Rectal smooth muscle tissue (tissue), 1 donor: Measurements from ENCODE around the gene DCST1.

Experiments
- H3K27ac ChIP-seq: one replicate; pipeline ENCODE4 v1.7.0; 2013; ENCODE audit warnings: low read depth, low read length, inconsistent platforms
- H3K27me3 ChIP-seq: one replicate; pipeline ENCODE4 v1.7.0; 2013; ENCODE audit warnings: low read length; ENCODE audit not compliant: control insufficient read depth, insufficient read depth
- H3K36me3 ChIP-seq: one replicate; pipeline ENCODE4 v1.7.0; 2013; ENCODE audit warnings: low read length; ENCODE audit not compliant: control insufficient read depth, insufficient read depth
- H3K4me1 ChIP-seq: one replicate; pipeline ENCODE4 v1.7.0; 2013; ENCODE audit warnings: low read length; ENCODE audit not compliant: control insufficient read depth, insufficient read depth
- H3K4me3 ChIP-seq: one replicate; pipeline ENCODE4 v1.7.0; 2013; ENCODE audit warnings: low read length
- H3K9ac ChIP-seq: one replicate; pipeline ENCODE4 v1.7.0; 2013; ENCODE audit warnings: low read length

Gene DCST1

DNA sequence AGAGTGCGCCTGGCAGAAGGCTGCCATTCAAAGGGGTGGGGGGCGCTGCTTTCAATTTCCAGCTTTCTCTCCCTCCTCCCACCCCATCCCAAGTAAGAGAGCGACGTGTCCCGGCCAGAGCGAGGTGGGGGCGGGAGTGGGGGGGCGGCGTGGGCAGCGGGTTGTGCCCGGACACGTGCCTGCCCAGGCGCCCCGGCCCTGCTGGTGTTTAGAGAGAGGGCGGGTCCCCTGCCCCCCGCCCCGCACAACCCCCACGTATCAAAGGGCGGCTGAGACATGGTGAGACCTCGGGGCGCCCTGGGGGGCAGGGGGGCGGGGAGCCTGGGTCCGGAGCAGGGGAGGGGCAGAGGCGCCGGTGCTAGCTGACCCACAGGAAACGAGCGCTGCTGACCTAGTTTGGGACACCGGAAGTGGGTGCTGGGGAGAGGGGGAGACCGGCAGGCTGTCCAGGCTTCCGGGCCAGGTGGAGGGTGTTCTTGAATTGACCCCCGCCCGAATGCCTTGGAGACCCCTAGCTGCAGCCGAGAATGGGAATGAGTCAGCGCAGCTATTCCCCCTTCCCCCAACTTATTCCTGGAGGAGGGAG lies 29.8 kb upstream of the DCST1 start:
- peaks cover 35% of the 10 kb centered on the region for H3K4me1 ChIP-seq
- H3K27ac ChIP-seq = peak overlapping the region; percentile 93
- H3K4me3 ChIP-seq = peak overlapping the region; percentile 89
- H3K27me3 ChIP-seq = no peaks in the 10 kb centered on the region
- peak overlapping the region; percentile 96 for H3K9ac ChIP-seq
- H3K36me3 ChIP-seq = peaks cover 4% of the 10 kb centered on the region

DNA sequence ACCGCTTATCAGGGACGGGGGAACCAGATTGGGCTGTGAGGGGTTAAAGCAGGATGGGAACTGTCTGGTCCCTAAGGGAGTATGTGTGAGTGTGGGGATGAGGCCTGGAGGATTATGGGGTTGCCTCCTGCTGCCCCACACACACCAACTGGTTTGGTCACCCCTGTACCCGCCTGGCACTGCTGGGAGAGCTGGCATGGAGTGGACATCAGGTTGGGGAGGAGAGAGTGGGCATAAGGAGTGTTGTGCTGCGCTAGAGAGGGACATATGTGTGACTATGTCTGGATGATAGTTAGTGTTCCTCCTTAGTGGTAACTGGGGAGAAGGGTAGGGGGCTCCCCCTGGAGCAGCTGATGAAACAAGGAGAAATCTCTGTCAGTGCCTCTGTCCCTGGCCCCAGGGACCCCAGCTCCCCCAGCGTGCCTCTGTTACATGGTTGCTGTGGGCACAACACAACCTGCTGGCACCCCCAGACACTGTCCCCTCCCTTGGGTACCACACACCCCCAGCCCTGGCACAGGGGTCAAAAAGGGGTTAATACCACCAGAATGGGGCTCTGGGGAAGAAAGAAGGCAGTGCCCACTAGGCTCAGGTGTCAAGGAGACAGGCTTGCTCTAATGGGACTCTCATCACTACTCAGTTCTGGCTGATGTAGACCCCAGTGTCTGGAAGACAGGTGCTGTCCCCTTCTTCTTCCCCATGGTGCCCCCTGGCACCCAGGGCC lies 29.1 kb upstream of the DCST1 start:
- Histone ChIP-seq H3K4me3 (peak overlapping the region; percentile 89), H3K27ac (peak overlapping the region; percentile 93), H3K4me1 (peaks cover 32% of the 10 kb centered on the region), H3K36me3 (peaks cover 4% of the 10 kb centered on the region), H3K27me3 (no peaks in the 10 kb centered on the region), H3K9ac (peak overlapping the region; percentile 78)

DNA sequence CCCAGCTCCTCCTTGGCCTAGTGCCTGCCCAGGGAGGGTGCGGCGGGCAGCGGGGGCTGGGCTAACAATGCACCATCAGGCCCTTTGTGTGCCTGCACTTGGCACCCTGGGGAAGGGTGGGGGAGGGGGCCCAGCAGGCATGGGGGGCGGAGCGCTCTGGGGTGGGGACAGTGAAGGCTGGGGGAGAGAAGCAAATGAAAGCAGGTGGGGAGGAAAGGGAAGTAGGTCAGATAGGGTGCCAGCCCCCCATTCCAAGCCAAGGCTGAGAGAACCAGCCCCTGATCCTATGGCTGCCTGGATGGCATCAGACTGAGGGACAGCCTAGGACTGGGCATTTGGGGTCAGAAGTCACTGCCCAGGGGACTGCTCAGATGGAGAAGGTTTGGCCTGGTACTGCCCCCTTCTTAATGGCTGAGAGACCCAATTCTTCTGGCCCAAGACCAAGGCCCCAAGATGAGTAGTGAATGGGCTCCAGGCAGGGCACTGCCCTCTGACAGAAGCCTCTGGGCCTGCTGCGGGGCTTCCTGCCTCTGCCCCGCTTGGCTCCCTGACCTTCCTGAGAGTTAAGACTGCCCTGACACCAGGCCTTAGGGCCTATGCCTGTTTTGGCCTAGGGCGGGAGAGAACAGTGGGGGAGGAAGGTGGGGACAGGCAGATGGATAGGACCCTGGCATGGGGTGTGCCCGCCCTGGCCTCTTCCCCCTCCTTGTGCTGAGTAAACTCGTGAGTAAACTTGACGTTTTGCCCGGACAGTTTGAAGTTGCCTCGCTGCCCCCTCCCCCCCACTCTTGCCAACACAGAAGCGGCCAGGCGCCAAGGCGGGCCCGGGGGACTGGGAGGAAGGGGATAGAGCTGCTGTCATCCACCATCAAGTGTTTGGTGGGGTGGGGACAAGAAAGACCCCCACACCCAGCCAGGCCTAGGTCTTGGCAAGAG lies 28.3 kb upstream of the DCST1 start:
- Histone ChIP-seq H3K4me1 (peaks cover 28% of the 10 kb centered on the region), H3K27me3 (no peaks in the 10 kb centered on the region), H3K4me3 (peak overlapping the region; percentile 89), H3K27ac (peak overlapping the region; percentile 93), H3K9ac (peak overlapping the region; percentile 42), H3K36me3 (peaks cover 6% of the 10 kb centered on the region)

DNA sequence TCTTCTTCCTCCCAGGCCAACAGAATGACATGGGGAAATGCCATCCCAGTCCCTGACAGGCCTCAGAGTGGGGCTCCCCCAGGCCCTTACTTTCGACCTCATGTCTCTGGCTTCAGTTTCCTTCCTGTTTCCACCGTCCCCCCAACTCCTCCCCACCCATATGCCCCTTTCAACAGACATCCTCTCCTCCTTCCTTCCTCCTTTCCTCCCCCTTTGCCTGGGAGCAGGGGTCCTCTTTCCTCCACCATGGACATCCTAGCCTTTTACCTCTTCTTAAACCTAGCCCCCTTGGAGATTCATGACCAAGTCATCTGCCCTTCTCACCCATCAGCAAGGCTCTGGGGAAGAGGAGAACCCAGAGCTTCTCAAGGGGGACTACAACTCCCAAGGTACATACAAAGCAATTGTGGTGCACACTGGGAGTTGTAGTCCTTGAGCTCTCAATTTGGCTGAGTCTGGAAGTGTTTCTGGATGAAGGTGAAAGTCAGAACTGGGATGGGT lies 27.0 kb upstream of the DCST1 start:
- H3K27me3 ChIP-seq = no peaks in the 10 kb centered on the region
- peaks cover 6% of the 10 kb centered on the region for H3K36me3 ChIP-seq
- peaks cover 28% of the 10 kb centered on the region for H3K4me1 ChIP-seq
- no peak overlapping the region for H3K9ac ChIP-seq
- peak overlapping the region; percentile 1 for H3K4me3 ChIP-seq
- peak overlapping the region; percentile 93 for H3K27ac ChIP-seq

DNA sequence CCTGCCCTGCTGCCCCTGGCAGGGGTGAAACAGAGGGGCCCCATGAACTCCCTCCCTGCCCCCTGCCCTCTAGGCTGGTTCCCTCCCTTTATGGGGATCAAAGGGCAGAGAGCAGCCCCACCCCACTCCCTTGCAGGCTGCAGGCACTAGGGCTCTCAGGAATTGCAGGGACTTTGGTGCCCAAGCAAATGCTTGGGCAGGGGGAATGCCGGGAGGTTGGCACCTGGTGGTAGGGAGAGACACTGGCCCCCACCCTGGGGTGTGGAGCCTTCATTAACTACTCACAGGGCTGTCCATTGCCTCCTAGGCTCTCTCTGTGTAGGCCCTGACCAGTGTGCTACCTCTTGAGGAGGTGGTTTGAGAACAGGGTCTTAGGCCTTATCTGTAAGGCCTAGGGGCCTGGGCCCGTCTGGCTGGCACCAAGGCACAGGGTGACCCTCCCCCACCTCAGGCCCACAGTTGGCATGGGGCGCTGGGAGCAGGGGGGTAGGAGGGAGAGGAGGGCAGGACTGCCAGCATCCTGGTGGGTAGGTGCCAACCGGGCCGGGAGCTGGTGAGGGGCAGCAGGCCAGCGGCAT lies 26.3 kb upstream of the DCST1 start:
- no peaks in the 10 kb centered on the region for H3K27me3 ChIP-seq
- H3K27ac ChIP-seq = peak overlapping the region; percentile 93
- H3K9ac ChIP-seq = peak overlapping the region; percentile 16
- H3K36me3 ChIP-seq = peaks cover 6% of the 10 kb centered on the region
- H3K4me1 ChIP-seq = peaks cover 33% of the 10 kb centered on the region
- peak overlapping the region; percentile 47 for H3K4me3 ChIP-seq

DNA sequence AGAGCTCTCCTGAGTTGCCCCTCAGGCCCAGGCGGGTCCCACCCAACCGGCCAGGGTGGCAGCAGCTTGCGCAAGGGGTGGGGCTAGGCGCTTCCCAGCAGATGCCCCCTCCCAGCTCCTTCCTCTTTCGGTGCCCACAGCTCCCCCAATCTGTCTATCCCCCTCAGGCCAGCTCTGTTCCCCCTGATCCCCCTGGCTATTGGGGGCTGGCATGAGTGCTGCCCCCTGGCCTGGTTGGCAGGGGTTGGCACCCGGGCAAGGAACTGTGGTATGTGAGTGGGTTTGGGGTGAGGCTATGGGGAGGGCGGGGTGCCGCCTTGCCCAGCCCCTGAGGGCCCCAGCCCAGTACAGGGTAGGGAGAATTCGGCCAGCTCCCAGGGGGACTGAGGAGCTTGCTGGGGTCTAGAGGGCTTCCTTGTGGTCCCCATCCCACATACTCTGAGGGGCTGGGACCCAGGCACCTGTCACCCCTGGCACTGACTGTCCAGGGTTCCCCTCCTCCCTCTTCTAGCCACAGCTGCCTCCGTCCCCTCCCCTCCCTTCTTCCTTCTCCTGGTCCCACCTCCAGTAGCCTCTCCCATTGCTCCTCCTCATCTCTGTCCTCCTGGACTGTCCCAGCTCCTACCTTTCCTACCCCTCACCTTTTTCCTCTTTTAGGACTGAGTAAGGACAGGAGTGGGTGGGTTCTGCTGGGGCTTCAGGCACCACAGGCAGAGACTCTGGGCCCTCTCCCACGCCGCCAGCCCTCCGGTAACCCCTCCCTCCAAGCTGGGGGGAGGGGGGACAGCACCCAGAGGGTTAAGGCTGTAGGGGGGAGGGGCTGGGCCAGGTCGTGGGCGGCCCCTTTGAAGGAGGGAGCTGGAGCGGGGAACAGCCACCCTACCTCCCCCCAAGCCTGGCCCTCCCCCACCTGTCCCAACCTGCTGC lies 25.3 kb upstream of the DCST1 start:
- H3K4me1 ChIP-seq = peaks cover 35% of the 10 kb centered on the region
- peak overlapping the region; percentile 5 for H3K9ac ChIP-seq
- H3K27me3 ChIP-seq = no peaks in the 10 kb centered on the region
- H3K27ac ChIP-seq = peak overlapping the region; percentile 67
- H3K4me3 ChIP-seq = peak overlapping the region; percentile 47
- peaks cover 6% of the 10 kb centered on the region for H3K36me3 ChIP-seq

DNA sequence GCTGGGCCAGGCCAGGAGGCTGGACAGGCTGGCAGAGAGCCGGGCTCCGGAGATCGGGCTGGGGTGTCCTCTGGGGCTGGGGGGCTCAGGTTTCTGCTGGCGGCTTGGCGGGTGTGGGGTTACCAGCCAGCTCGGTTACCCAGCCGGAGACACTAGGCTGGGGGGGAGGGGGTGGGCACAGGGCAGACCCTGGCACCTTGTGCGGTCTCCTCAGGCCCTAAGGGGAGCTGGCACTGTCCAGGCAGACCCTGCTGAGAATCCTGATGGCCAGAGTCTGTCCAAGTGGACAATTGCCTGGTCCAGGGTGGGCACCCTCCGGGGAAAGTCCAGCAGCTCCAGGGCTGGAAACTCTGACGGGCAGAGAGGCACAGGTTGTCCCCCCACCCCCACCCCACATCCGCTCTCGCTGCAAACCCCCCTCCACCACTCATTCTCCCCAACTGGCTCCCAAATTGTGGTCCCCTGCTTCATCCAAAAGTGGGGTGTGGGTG lies 24.4 kb upstream of the DCST1 start:
- peaks cover 33% of the 10 kb centered on the region for H3K4me1 ChIP-seq
- no peak overlapping the region for H3K9ac ChIP-seq
- peak overlapping the region; percentile 47 for H3K4me3 ChIP-seq
- no peak overlapping the region for H3K27ac ChIP-seq
- no peaks in the 10 kb centered on the region for H3K27me3 ChIP-seq
- H3K36me3 ChIP-seq = peaks cover 6% of the 10 kb centered on the region

DNA sequence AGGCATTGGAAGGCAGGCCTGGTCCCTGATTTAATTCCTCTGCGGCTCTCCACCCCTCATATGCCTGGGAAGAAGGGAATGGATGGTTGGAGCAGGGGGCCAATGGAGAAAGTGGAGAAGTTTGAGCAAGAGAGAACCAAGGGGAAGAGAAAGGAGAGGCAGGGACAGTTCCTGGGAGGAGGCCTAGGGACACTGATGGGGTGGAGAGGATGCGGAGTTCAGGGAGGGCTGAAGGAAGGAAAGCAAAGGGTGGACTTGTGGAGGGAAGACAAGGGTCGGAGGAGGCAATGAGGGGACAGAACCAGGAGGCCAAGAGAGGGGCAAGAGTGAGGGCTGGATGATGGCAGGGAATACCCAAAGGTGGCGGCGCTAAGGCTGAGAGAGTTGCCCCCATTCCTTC lies 23.9 kb upstream of the DCST1 start:
- Histone ChIP-seq H3K4me3 (peak overlapping the region; percentile 47), H3K9ac (no peak overlapping the region), H3K4me1 (peaks cover 28% of the 10 kb centered on the region), H3K36me3 (peaks cover 6% of the 10 kb centered on the region), H3K27ac (no peak overlapping the region), H3K27me3 (no peaks in the 10 kb centered on the region)

DNA sequence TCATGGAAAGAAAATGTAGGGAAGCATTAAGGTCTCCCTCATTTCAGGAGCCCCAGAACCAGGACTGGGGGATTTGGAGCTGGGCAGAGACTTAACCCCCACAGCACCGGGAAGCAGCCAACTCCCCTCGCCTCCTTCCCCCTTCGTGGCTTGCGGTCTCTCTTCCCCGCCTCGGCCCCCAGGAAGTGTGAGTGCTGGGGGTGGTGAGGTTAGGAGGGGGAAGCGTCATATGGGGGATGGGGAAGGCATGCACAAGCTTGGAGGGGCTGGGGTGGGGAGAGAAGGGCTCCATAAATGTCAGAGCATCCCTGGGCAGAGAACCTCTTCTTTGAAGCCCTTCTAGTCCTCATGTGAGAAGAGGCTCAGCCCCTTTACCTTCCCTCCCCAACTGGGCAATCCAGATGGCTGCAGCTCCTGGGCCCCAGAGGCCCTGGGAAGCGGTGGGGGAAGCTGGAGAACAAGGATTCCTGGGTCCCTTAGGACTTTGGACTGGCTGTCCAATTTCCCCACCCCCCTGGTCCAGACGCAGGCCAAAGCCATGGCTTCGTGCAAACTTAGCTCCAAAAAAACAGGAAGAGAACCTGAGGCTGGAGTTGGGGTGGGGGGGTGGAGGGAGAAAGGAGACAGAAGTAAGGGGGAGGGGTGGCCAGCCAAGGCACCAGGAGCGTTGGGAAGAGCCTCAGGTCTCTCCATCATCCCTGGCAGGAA lies 23.3 kb upstream of the DCST1 start:
- H3K27me3 ChIP-seq = no peaks in the 10 kb centered on the region
- H3K4me1 ChIP-seq = peaks cover 25% of the 10 kb centered on the region
- H3K36me3 ChIP-seq = peaks cover 6% of the 10 kb centered on the region
- H3K4me3 ChIP-seq = peak overlapping the region; percentile 47
- no peak overlapping the region for H3K27ac ChIP-seq
- no peak overlapping the region for H3K9ac ChIP-seq

DNA sequence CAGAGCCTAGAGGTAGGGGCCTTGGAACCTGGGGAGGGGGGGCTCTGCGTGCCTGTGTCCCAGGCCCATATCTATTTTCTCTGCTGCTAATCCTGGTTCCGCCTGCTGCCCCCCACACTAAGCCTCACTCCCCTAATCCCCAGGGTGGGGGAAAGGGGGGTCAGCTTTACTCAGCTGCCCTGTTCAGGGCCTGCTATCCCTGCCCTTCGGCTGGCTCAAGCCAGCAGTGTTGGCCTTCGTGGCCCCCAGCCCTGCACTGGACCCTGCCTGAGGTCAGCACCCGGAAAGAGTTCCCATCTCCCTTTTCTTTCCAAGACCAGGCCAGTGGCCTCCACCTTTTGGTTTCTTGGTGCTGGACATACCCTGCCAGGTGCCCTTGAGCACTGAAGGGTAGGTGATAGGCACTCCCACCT lies 22.6 kb upstream of the DCST1 start:
- Histone ChIP-seq H3K27ac (peak overlapping the region; percentile 3), H3K9ac (no peak overlapping the region), H3K4me3 (peak overlapping the region; percentile 21), H3K27me3 (no peaks in the 10 kb centered on the region), H3K36me3 (peaks cover 6% of the 10 kb centered on the region), H3K4me1 (peaks cover 19% of the 10 kb centered on the region)
